ENCODE measurements around the gene EME2.

- no peak for TF ChIP-seq YY1 (IDR thresholded peaks at IDR 0.05; ENCODE audit: insufficient read depth, insufficient read length)
- no peak for TF ChIP-seq ZNF274 (IDR thresholded peaks at IDR 0.05; ENCODE audit: low read depth, low read length)
Measured at GRCh38 chr16:1821861-1822611, 49.4 kb downstream of the EME2 start.
